Ishikawa (cell line): ENCODE measurements around the gene TMEM198.

Source experiments
- CEBPB ChIP-seq: IDR thresholded peaks from 2 replicates; pipeline ENCODE4 v1.6.1; 2012
- CREB1 ChIP-seq: IDR thresholded peaks from 2 replicates; pipeline ENCODE4 v1.6.1; 2012; ENCODE audit warnings: low read depth
- EGR1 ChIP-seq: IDR thresholded peaks from 2 replicates; pipeline ENCODE4 v1.6.1; 2012
- EP300 ChIP-seq: IDR thresholded peaks from 2 replicates; pipeline ENCODE4 v1.6.1; 2012; ENCODE audit warnings: borderline replicate concordance
- FOXM1 ChIP-seq: IDR thresholded peaks from 2 replicates; pipeline ENCODE4 v1.6.1; 2012; ENCODE audit warnings: low read depth, borderline replicate concordance
- NFIC ChIP-seq: IDR thresholded peaks from 2 replicates; pipeline ENCODE4 v1.6.1; 2012
- RAD21 ChIP-seq: IDR thresholded peaks from 2 replicates; pipeline ENCODE4 v1.6.1; 2012; ENCODE audit warnings: low read depth
- REST ChIP-seq: IDR thresholded peaks from 2 replicates; pipeline ENCODE4 v1.6.1; 2012; ENCODE audit warnings: low read depth, mild to moderate bottlenecking
- TAF1 ChIP-seq: IDR thresholded peaks from 2 replicates; pipeline ENCODE4 v1.6.1; 2012; ENCODE audit warnings: low read depth, mild to moderate bottlenecking
- TCF12 ChIP-seq: IDR thresholded peaks from 2 replicates; pipeline ENCODE4 v1.6.1; 2012; ENCODE audit warnings: low read depth
- TEAD4 ChIP-seq: IDR thresholded peaks from 2 replicates; pipeline ENCODE4 v1.6.1; 2012
- YY1 ChIP-seq: IDR thresholded peaks from 2 replicates; pipeline ENCODE4 v1.6.1; 2012; ENCODE audit warnings: low read depth
- ZBTB7A ChIP-seq: IDR thresholded peaks from 2 replicates; pipeline ENCODE4 v1.6.1; 2012; ENCODE audit warnings: low read depth
- TF ChIP-seq, protein P1 (sequence below): IDR thresholded peaks from 2 replicates; pipeline ENCODE4 v1.6.1; 2012
- TF ChIP-seq, protein P2 (sequence below): IDR thresholded peaks from 2 replicates; pipeline ENCODE4 v1.6.1; 2012

TMEM198 gene

GRCh38 chr2:219523031-219523671, 20.7 kb upstream of the TMEM198 start:
- TF ChIP-seq, protein P1, sequence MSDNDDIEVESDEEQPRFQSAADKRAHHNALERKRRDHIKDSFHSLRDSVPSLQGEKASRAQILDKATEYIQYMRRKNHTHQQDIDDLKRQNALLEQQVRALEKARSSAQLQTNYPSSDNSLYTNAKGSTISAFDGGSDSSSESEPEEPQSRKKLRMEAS: no peak
- TF ChIP-seq RAD21 (no peak), TEAD4 (no peak), NFIC (no peak)

DNA sequence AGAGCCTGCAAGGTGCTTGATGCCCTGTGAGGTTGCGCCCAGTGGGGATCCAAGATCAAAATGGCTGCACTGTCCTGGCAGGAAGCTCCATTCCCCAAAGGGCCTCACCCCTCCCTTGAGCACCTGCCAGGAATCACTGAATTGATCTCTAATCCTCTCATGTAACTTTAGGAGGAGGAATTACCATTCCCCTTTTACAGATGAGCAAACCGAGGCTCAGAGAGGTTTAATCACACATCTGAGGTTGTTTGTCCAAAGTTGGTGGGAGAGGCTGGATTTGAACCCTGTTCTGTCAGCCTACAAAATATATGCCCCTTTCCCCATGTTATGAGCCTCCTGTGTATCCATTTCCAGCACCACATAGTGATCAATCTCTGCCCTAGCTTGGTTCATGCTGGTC, 19.0 kb upstream of the TMEM198 start:
- TF ChIP-seq, protein P2, sequence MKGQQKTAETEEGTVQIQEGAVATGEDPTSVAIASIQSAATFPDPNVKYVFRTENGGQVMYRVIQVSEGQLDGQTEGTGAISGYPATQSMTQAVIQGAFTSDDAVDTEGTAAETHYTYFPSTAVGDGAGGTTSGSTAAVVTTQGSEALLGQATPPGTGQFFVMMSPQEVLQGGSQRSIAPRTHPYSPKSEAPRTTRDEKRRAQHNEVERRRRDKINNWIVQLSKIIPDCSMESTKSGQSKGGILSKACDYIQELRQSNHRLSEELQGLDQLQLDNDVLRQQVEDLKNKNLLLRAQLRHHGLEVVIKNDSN: no peak
- TF ChIP-seq CREB1: no peak
- no peak for TF ChIP-seq NFIC
- no peak for TF ChIP-seq TEAD4
- TF ChIP-seq RAD21: no peak
- no peak for TF ChIP-seq YY1
- TF ChIP-seq ZBTB7A: no peak
- no peak for TF ChIP-seq EGR1
- no peak for TF ChIP-seq FOXM1
- no peak for TF ChIP-seq TAF1
- TF ChIP-seq CEBPB: no peak
- TF ChIP-seq TCF12: no peak
- TF ChIP-seq, protein P1: no peak
- no peak for TF ChIP-seq EP300
- no peak for TF ChIP-seq REST

DNA sequence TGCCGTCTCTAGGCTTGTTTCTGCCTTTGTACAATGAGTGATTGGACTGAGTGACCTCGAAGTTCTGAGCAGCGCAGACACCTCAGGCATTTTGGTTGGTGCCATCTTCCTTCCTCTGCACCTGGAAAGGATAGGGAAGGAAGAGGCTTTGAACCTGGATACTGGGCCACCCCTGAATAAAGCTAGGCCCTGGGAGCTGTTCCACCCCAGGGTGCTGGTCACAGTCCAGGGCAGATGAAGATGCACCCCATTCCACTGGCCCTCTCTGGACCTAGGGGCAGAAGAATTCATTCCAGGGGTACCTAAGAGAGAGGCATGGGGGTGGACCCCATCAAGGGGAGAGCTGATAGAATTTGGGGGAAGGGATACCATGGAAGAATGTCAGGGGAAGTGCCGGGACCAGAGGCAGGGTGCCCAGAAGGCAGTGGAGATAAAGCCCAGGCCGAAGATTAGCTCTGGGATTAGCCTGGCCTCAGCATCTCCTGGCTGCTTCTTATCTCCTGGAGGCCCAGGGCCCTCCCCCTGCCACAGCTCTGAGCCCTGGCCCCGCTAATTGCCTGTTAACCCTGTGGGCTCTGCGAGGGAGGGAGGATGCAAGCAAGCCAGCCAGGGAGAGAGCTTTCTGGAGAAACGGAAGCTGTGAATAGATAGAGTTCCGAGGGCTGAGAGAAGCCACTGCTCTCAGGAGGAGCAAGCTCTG, 18.1 kb upstream of the TMEM198 start:
- TF ChIP-seq EP300 (no peak), TAF1 (no peak), ZBTB7A (no peak), RAD21 (no peak)
- TF ChIP-seq, protein P2: no peak

DNA sequence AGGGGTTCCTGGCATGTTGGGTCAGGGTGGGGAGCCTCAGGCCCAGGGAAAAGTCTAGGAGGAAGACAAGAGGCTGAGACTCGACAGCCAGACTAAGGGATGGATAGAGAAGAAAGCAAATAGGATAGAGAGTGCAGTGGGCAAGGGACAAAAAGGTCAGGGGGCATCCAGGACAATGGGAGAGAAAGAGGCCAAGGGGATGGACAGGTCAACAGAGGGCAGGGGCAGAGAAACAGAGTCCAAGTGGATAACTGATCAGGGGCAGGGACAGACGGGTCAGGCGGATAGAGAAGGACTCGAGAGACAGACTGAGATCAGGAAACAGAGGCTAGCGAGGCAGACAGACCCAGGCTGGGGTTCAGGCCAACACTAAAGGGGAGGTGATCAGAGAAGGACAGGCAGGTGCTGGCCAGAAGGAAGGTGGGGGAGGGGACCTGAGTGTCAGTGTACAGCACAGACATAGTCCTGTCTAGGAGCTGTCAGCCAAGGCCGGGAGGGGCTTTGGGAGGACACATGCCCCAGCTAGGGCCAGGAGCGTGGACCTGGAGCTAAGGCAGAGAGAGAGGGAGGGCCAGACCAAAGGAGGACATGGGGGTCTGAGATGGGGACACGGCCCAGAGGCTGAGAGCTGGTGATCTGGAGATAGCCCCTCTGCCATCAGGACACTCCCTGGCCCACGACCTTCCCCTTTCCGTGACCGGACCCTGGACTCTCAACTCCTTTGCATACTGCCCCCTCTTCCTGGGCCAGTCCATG, 17.3 kb upstream of the TMEM198 start:
- TF ChIP-seq, protein P1: no peak
- TF ChIP-seq ZBTB7A: no peak
- TF ChIP-seq EP300: no peak
- TF ChIP-seq TEAD4: no peak

GRCh38 chr2:219527076-219527394, 16.8 kb upstream of the TMEM198 start:
- TF ChIP-seq CREB1 (no peak), YY1 (no peak), FOXM1 (no peak), TCF12 (no peak), TEAD4 (no peak), NFIC (no peak), TAF1 (no peak), REST (no peak), RAD21 (no peak)

DNA sequence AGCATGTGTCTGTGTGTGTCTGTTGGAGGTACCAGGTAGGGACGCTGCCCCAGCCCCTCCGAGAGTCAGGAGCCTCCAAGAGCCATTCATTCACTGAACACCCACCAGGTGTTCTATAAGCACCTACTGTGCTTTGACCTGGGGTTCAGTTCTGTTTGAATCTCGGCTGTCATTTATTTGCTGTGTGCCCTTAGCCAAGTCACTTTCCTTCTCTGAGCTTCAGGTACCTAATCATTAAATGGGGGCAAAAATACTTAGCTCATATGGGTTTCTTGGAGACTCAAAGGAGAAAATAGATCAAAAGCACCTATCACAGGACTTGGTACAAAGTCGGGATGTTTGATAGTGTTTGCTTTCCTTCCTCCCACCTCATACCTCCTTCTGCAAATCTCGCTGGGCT, 16.4 kb upstream of the TMEM198 start:
- TF ChIP-seq TAF1 (no peak), EP300 (no peak), CEBPB (no peak), NFIC (no peak), TEAD4 (no peak), TCF12 (no peak), REST (no peak), ZBTB7A (no peak), YY1 (no peak), EGR1 (no peak), CREB1 (no peak)
- TF ChIP-seq, protein P1: no peak
- TF ChIP-seq, protein P2: no peak
